ENCODE data around the gene CDKN2B-AS1.

CDKN2B-AS1 gene

DNA sequence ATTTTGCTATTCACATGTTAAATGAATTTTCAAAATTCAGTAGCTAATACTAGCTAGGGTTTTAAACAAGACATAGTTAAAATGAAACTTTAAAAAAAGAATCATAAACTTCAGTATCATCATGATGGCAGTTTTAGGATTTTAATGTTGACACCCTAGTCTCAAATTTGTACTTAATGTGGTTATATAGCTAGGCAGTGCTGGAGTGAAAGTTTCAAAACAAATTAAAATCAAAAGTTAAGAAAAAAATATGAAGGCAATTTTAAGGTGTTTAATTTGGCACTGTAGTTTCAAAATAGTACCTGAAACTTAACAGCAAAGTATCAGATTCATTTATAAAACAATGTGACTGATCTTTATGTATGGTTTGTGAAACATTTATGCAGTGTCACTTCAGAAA is 33.8 kb downstream of the CDKN2B-AS1 start:
- no peak overlapping the region for H3K4me3 ChIP-seq (ENCODE audit: low read depth, low read length)
- no peak for DNase-seq (ENCODE audit: low read depth)
- TF ChIP-seq, protein P1, sequence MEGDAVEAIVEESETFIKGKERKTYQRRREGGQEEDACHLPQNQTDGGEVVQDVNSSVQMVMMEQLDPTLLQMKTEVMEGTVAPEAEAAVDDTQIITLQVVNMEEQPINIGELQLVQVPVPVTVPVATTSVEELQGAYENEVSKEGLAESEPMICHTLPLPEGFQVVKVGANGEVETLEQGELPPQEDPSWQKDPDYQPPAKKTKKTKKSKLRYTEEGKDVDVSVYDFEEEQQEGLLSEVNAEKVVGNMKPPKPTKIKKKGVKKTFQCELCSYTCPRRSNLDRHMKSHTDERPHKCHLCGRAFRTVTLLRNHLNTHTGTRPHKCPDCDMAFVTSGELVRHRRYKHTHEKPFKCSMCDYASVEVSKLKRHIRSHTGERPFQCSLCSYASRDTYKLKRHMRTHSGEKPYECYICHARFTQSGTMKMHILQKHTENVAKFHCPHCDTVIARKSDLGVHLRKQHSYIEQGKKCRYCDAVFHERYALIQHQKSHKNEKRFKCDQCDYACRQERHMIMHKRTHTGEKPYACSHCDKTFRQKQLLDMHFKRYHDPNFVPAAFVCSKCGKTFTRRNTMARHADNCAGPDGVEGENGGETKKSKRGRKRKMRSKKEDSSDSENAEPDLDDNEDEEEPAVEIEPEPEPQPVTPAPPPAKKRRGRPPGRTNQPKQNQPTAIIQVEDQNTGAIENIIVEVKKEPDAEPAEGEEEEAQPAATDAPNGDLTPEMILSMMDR (IDR thresholded peaks at IDR 0.05; ENCODE audit: low read depth, low read length, missing control alignments): no peak

DNA sequence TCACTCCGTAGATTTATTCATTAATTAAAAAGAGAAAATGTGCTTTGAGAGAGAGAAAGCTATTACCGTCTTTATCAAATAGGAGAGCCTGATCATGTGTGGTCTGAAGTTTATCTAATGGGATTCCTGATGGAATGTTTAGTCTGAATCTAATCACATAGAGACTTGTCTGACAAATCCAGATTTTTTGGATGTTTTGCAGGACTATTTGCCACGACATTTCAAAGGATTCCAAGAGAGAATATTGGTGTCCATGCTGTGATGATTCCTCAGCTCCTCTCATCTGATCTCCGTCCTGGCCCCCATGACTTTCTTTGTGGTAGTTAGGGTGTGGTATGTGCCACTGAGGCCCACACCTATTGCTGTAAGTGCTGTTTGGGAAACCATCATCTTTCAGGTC is 34.6 kb downstream of the CDKN2B-AS1 start:
- DNase-seq (ENCODE audit: low read depth): no peak
- TF ChIP-seq, protein P1 (IDR thresholded peaks at IDR 0.05; ENCODE audit: low read depth, low read length, missing control alignments): no peak
- no peak overlapping the region for H3K4me3 ChIP-seq (ENCODE audit: low read depth, low read length)

DNA sequence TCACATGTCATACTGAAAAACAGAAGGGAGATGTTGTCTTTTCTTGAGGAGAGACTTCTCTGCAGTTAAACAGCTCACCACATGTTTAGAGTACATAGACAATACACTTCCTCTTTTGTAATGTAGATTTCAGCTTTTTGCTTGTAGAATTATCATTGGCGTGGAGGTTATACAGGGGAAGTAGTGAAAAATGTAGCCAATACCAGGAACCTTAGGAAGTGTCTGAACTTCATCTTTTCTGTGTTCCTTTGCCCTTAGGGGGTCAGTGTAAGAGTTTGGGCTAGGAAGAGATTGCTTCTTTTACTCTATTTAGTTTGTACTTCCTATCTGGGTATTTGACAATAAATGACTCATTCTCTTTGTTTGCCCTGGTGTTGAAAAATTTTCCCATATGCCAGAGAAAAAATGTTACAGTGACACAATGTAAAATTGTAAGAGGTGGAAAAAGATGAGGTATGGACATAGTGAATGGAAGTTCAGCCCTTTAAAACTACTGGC is 35.6 kb downstream of the CDKN2B-AS1 start:
- TF ChIP-seq, protein P1 (IDR thresholded peaks at IDR 0.05; ENCODE audit: low read depth, low read length, missing control alignments): no peak
- no peak for DNase-seq (ENCODE audit: low read depth)
- H3K4me3 ChIP-seq (ENCODE audit: low read depth, low read length): no peak overlapping the region

DNA sequence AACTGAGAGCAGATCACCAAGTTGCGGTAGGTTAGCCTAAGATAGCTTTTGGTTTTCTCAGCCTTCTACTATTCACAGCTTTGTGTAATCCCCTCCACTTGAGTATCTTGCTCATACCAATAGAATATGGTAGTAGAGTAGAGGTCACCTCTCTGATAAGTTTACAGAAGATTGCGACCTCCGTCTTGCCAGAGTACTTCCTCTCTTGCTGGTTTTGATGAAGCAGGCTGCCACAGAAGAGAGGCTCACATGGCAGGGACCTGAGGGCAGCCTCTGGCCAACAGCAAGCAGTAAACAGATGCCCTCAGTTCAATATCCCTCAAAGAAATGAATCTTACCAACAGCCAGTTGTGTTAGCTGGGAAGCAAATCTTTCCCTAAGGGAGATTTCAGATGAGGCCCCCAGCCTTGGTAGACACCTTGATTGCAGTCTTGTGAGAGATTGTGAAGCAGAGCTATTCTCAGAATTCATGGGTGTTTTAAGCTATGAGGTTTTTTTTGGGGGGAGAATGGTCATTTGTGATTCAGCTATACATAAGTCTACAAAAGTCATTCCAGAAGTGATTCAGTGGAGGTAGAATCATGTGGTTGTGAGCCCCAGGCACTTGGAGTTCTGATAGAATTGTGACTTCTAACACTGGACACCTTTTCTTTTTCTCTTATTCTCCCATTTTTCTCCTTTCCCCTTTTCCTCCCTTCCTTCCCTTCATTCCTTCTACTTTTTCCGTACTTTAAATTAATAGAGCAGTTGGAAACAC is 37.2 kb downstream of the CDKN2B-AS1 start:
- TF ChIP-seq, protein P1 (IDR thresholded peaks at IDR 0.05; ENCODE audit: low read depth, low read length, missing control alignments): no peak
- DNase-seq (ENCODE audit: low read depth): no peak
- no peak overlapping the region for H3K4me3 ChIP-seq (ENCODE audit: low read depth, low read length)

DNA sequence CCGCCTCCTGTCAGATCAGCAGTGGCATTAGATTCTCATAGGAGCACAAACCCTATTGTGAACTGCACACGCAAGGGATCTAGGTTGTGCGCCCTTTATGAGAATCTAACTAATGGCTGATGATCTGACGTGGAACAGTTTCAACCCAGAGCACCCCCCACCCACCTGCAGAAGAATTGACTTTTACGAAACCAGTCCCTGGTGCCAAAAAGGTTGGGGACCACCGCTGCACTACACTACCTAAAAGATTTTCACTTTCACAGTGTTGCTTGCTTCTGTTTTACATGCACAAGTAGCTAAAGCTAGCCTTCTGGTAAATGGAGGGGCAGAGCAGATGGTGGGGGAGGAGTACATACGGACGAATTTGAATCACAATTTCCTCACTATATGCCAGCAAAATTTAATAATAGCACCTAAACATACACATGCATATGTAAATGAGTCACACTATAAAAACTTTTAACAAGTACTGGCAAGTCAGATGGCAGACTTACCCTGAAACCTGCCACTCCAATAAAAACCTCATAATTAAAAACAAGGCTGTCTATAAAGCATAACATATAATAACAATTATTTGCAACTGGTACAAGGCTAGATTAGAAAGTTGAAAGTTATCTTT is 38.5 kb downstream of the CDKN2B-AS1 start:
- TF ChIP-seq, protein P1 (IDR thresholded peaks at IDR 0.05; ENCODE audit: low read depth, low read length, missing control alignments): no peak
- H3K4me3 ChIP-seq (ENCODE audit: low read depth, low read length): no peak overlapping the region
- DNase-seq (ENCODE audit: low read depth): no peak

DNA sequence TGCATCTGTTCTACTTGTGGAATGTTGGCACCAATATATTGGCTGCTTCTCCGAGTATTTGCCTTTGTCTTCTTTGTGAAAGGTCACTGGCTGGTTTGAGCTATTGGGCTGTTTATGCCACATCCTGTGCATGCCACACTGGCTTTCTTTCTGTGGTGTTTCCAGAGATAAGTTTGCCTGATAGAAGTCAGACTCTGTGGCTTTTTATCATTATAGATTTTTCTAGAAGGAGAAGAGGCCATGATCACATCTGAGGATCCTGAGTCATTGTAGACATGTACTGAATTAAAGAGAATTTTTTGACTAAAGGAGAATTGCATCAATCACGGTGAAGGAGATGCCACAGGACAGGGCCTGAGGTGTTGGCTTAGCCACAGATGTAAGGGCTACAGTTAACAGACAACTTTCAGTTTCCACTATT is 41.0 kb downstream of the CDKN2B-AS1 start:
- DNase-seq (ENCODE audit: low read depth): no peak
- H3K4me3 ChIP-seq (ENCODE audit: low read depth, low read length): no peak overlapping the region
- TF ChIP-seq, protein P1 (IDR thresholded peaks at IDR 0.05; ENCODE audit: low read depth, low read length, missing control alignments): no peak
